Hypothalamus (tissue), 51 donors: ENCODE results near the gene MEX3A.
A peak's percentile ranks its signal among the peaks of the same experiment; 100 is the strongest.
"Not testable (repeated sequence)": the region's sequence is repeated elsewhere in the genome, so short reads cannot be mapped to it uniquely, and the experiment has no call there.

ENCODE experiments used
- DNase-seq, 51 donors: peaks; one replicate each; lab custom pipeline; 2025; lab: John Stamatoyannopoulos, UW

Gene MEX3A, protein sequence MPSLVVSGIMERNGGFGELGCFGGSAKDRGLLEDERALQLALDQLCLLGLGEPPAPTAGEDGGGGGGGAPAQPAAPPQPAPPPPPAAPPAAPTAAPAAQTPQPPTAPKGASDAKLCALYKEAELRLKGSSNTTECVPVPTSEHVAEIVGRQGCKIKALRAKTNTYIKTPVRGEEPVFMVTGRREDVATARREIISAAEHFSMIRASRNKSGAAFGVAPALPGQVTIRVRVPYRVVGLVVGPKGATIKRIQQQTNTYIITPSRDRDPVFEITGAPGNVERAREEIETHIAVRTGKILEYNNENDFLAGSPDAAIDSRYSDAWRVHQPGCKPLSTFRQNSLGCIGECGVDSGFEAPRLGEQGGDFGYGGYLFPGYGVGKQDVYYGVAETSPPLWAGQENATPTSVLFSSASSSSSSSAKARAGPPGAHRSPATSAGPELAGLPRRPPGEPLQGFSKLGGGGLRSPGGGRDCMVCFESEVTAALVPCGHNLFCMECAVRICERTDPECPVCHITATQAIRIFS

DNA sequence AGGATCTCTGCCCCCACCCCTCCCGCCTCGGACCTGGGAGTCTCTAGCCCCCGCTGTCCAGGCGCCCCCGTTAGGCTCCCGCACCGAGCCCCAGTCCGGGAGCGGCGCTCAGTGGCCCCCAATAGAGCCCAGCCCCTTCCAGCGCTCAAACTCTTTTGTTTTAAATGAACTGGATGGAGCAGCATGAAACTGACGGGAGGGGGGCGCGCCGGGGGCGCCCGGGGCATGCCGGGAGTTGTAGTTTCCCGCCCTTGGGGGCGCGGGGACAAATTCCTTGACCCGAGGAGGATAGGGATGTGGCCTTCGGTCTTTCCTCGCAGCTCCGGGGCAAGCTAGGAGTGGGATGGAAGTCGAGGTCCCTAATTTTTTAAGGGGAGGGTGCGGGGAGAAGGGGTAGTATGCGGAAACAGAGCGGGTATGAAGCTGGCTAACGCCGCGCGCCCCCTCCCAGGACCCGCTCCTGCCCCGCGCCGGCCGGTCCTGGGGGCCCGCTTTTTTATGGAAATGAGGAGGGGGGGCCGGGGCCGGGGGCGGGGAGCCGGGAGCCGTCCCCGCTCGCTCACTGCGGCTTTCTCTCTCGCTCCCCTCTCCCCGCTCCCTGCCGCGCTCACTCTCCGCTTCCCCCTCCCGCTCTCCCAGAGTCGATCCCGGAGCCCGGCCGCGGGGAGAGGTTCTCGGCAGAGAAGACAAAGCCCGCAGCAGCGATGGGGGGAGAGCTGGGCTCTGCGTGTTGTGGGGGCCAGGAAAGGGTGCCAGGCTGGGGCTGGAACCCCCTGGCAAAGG lies at the start of gene MEX3A:
TSS of gene MEX3A (minus strand) at position 157 of the 783 bp plus-strand sequence. CDS start 467 bp downstream, outside the sequence.
- DNase-seq: peak in 48 of 51 donors; percentile 28 to 84 (median 62)

DNA sequence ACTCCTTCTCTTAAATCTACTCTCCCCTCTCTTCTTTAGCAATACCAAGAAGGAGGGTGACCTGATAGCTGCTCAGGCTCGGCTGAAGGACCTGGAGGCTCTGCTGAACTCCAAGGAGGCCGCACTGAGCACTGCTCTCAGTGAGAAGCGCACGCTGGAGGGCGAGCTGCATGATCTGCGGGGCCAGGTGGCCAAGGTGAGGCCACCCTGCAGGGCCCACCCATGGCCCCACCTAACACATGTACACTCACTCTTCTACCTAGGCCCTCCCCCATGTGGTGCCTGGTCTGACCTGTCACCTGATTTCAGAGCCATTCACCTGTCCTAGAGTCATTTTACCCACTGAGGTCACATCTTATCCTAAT lies 48.3 kb upstream of the MEX3A start:
- no peak for DNase-seq

DNA sequence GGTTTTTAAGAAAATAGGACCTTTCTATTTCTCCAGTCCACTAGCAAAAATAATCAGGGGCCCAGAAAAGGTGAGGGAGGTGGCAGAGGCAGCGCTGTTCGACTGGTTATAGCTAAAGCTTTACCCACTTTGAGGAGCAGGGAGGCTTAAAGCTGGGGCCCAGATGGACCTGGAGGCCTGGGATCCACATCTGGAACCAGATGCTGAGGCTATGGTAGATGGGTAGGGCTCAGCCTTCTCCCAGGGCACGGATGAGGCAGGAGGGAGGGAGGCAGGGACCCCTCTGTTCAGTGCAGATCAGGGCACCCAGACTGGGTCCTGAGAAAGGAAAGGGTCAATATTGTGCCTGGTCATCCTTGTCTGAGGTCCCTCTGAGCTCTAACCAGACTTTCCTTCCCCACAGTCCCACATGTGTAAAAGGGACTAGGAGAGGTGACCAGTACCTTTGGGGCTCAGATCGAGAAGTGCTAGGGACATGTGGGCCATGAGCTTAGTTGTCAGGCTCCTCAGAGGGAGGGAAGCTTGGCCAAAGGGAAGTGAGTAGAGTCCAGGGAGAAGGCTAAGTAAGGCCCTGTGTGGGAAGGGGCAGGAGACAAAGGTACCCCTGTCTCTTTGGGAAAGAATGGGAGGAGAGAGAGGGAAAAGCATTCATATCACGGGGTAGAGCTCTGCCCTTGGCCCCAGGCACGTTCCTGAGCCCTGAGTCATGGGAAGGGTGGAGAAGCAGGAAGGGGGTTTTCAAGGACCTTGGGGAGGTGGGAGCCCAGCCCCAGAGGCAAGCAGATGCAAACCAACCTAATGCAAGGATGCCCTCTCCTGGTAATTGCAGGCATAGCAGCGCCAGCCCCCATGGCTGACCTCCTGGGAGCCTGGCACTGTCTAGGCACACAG lies 47.7 kb upstream of the MEX3A start:
- peak in 41 of 51 donors; percentile 19 to 84 (median 54) for DNase-seq

DNA sequence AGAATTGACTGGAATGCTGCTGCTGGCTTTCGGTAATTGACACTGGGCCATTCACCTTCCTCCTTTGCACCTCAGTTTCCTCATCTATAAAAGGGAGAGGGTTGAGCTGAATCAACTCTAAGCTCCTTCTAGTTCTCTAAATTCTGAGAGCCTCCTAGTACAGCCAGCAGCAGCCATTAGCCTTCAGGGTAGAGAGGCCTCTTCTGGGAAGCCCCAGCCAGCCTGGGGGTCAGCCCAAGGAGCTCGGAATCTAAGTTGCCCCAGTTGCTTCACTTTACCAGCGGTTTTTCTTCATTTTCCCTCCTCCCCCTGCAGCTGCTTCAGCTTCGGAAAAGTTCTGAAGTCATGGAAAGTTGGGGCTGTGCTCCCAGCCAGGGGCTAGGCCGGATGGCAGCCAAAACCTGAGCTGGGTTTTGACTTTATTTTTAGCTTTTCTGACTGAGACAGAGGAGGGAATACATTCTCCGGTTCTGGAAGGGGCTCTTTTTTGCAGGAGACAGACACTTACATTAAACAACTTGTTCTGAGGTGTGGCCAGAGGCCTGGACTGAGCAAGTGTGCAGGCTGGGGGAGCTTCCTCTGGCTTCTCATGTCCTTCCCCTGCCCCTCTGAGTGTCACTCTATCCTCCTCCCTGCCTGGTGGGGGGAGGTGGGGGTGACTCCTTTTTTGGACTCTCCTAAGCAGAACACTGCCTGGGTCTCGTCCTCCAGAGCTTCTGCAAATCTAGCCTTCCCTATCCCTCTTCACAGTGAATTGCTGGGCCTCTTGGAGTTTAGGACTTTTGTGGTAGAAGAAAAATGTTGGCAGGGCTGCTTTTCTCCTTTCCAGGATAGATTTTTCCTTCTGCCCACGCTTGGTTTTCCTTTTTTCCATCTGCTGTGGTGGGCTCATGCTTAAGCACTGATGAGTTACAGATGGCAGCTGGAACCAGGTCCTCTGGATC lies 46.7 kb upstream of the MEX3A start:
- peak in 2 of 51 donors; percentile 18 to 33 for DNase-seq

DNA sequence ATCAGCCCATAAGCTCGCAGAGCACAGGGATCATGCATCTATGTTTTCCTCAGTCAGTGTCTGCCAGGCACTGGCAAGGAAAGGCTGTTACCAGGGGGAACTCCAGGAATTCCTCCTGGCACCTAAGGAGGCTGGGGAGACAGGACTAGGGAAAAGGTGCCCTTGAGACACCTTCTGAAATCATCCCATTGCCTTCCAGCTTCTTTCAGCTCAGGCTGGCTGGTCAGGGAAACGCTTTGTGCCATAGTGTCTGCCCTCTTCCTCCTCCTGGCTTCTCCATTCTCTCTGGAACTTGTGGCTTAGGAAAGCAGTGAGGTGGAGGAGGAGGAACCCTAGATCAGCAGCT lies 46.0 kb upstream of the MEX3A start:
- no peak for DNase-seq

DNA sequence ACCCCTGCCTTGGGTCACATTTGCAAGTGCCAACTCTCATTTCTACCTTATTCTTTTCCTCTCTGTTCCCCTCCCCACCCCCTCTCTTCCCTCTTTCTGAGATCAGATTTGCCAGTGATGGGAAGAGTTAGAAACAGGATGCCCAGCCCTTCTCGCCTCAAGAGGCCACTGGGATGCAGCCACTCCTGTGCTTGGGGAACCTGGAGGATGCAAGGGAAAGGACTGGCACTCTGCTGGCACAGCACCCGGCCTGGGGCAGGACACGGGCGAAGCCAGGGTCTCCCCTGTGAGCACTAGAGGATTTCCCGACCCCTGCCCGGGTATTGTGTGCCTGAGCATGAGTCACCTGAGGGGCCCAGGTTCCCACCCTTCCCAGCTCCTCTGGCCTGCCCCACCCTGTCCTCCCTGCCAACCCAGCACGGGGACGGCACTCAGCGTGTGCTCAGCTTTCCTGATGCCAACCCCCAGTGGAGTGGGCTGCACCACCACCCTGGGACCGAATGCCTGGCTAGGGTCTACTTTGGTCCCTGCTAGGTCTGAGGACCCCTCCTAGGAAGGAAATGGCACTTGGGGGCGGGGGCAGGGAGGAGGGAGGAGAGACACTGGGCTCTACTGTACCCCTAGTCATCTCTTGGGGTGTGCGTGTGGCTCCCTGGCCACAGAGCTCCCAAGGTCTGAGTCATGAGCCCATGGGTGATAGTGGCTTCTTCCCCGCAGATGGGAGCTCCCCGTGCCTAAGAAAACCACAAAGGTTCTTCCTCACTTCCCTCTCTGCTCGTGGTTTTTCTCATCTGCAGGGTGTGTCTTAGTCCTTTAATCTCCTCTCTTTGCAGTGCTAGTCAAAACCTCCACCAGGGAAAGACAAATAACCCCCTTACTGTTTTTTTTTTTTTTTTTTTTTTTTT lies 44.6 kb upstream of the MEX3A start:
- DNase-seq: peak in 1 of 51 donors; percentile 33

DNA sequence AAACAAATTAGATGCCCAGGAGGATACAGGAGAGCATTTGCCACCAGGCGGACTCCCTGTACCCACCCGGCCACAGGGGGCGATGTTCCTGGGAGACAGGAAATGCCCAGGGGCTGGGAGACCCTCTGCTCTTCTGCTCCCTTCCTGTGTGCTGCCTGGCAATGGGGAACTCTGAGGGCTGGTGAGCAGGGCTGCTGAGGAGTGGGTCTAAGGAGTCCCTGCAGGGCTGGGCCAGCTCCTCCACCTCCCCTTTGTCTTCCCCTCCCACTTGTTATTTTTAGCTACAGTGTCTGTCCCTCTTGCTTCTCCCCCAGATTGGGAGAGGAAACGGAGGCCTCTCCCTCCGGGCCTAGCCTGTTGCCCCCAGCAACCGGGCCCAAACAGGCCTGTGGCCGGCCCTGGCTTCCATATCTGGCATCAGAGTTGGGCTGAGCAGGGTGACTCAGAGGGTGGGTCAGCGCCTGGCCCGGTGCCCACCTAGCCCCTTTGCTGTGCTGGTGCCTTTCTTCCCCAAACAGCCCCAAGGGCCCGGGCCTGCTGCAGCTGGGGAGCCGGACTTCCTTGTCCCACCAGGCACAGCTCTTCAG lies 43.9 kb upstream of the MEX3A start:
- DNase-seq: peak in 26 of 51 donors; percentile 14 to 77 (median 40)

DNA sequence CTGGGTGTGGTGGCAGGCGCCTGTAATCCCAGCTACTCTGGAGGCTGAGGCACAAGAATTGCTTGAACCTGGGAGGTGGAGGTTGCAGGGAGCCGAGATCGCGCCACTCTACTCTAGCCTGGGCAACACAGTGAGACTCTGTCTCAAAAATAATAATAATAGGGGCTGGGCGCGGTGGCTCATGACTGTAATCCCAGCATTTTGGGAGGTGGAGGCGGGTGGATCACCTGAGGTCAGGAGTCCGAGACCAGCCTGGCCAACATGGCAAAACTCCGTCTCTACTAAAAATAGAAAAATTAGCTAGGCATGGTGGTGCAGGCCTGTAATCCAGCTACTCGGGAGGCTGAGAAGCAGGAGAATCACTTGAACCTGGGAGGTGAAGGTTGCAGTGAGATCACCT lies 43.3 kb upstream of the MEX3A start:
- DNase-seq: not testable (repeated sequence)

DNA sequence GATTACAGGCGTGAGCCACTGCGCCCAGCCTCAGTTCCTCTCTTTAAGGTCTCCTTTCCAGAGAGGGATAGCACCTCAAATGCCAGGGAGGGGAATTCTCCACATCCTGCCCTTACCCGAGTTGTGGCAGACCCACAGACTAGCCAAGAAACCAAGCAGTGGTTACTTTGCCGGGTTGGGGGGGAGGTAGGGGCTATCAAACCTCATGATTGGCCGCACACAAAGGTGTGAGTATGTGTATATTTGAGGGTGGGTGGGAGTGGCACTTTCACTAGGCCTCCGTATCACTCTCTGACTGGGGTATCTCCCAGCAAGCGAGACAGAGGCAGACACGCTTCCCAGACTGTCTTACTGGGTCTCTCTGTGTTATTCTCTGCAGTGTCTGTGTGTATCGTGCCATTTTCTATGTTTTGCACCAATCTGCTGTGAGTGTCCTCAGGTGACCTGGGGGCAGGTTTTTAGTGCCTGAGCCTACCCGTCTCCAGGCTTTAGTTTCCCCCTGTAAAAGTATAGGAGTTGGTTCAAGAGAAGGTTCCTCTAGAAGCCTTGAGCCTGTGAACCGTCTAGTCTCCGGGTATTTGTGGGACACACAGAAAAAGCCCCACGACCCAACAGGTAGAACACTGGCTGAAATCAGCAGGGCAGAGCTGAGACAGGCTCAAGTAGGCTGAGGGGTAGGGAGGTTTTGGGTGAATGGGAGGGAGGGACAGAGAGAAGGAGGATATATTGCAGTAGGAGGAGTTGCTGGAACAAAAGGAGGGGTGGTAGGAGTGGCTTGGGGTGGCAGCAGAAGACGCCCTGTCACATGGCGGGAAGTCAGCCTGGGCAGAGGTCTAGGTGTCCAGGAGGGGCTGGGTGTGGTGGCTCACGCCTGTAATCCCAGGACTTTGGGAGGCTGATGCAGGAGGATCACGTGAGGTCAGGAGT lies 42.6 kb upstream of the MEX3A start:
- DNase-seq: no peak

DNA sequence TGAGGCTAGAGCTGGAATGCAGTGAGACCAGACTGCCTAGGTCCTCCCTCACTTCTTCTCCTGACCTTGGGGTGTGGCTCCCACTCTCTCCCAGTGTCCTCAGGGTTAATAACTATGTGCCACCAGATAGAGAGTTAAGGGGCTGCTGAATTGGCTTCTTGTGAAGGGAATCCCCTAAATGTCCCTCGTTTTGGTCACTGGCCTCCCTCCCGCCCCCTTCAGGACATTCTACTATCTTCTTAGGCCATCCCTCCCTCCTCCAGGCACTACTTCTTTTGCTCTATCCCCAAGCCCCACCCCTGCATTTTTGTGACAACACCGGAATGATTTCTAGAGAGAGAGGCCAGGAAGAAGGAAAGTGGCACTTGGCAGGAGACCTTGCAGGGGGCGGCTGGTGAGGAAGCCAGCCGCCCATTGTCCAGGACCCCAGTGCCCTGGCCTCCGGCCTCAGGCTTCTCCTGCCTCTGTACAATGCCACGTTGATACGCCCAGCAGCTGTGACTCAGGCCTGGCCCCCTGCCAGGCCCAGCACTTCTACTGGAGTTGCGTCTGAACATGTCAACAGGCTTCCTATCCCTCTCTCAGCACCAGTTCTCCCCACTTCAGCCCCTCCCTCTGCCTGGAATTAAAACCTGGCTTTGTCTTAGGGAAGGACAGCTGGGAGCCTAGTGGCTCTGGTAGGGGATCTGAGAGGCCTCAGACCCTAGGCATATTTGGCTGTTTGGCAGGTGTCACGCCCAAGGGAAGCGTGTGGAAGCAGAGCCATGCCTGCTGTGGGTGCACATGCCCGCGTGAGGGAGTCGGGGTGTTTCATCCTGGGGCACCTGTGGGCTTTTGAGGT lies 41.3 kb upstream of the MEX3A start:
- peak; percentile 36 to 96 (median 85) for DNase-seq

DNA sequence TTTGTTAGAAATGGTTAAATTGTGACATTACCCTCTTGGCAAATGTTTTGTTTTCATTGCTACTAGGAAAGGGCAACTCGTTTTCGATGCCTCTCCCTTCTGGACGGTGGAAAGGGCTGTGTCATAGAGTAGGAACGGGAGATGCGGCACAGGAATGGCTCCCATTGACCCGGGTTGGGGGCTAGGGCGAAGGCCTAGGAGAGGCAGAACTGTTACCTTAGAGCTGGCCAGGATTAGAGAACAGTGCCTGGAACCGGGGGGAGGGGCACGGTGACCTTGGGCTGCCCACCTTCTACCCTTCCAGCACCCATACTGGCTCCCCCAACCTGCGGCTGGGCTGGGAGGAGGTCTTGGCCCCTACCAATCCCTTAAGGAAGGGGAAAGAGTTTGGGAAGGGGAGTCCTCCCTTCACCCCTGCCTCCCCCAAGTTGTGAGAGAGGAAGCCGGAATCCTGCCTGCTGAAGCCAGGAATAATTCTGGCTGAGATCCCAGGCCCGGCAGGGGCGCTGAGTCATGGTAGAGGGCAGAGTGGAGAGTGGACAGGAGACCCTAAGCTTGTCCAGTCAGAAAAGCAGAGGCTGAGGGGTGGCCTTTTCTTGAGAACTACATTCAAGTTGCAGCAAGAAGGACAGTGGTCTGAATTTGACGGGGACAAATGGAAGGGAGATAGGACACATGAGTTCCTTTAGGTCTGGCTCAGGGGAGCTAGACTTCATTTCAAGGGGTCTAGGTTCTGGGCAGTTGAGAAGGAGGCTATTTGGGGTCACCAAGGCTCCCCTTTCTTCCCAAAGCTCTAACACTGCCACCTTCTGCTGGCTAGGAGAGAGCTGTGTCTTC lies 40.5 kb upstream of the MEX3A start:
- peak in 36 of 51 donors; percentile 15 to 78 (median 54) for DNase-seq

DNA sequence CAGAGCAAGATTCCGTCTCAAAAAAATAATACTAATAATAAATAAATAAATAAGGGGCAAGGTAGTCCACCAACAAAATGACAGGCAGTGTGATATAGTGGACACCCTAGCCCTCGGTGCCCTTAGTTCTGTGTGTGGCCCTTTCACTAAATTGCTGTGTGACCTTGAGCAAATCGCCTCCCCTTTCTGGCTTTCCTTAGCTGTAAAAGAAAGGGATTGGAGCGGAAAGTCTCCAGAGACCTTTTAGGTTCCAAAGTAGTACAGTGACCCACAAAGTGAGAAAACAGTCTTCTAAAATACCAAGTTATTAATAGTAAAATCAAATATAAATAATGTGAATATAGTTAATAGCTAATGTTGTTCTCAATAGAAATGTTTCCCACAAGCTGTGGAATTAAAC lies 39.8 kb upstream of the MEX3A start:
- no peak for DNase-seq

DNA sequence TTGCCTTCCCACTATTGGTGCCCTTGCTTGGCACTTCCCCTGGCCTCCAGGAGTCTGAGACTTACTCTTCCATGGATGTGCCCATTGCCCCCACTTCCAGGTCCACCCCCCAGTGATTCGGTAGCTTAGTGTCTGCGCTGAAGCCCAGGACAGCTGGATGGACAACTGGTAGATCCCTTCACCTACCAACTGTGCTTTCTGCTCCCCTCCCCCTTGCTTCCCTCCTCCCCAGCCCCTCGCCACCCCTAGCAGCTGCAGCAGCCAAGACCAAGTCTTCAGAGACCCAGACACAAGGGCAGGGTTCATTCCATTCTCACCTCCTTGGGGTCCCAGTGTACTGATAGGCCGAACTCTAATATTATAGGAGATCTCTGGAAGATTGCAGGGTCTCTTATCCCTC lies 39.2 kb upstream of the MEX3A start:
- no peak for DNase-seq

DNA sequence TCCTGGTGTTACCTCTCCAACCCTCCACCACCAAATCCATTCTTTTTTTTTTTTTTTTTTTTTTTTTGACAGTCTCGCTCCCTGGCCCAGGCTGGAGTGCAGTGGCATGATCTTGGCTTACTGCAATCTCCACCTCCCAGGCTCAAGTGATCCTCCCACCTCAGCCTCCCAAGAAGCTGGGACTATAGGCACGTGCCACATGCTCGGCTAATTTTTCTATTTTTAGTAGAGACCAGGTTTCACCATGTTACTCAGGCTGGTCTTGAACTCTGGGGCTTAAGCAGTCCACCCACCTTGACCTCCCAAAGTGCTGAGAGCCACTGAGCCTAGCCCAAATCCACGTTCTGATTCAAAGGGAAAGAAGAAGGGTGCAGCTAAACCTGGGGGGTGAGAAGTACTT lies 38.7 kb upstream of the MEX3A start:
- DNase-seq: not testable (repeated sequence)

DNA sequence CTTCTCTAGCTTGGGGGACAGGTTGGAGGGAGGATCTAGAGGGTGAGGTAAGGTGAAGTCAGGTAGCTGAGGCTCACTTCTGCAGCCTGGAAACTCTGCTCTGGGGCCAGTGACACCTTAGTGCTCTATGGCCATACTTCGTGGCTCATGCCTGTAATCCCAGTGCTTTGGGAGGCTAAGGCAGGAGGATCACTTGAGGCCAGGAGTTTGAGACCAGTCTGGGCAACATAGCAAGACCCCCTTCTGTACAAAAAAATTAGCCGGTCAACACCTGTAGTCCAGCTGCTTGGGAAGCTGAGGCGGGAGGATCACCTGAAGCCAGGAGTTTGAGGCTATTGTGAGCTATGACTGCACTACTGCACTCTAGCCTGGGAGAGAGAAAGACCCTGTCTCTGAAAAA lies 38.1 kb upstream of the MEX3A start:
- DNase-seq: no peak
